GM18873 (cell line): ENCODE measurements around the gene PAM.

Source experiments
- ATAC-seq: cut with Tn5 transposase; IDR thresholded peaks from one replicate; pipeline ENCODE4 v1.9.1; 2021; ENCODE audit warnings: mild to moderate bottlenecking, moderate library complexity, moderate number of reproducible peaks; ENCODE audit not compliant: unreplicated experiment, low FRiP score

Gene PAM

GRCh38 chr5:102802708-102803458, 47.8 kb downstream of the PAM start:
- ATAC-seq = no peak

GRCh38 chr5:102807878-102808502, 52.9 kb downstream of the PAM start:
- ATAC-seq = no peak

DNA sequence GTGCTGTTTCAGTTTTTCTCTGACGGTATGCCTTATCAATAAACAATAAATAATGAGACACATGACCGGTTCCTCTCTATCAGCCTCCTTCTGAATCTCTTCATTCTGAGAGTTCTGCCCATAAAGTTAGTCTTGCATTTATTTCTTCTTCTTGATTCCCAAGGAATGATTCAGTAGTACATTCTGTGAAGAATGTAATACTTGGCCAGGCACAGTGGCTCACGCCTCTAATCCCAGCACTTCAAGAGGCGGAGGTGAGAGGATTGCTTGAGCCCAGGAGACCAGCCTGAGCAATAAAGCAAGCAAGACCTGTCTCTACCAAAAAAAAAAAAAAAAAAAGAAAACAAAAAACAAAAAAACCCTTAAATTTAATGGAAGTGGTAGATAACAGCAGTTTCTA, 53.9 kb downstream of the PAM start:
- no peak for ATAC-seq

DNA sequence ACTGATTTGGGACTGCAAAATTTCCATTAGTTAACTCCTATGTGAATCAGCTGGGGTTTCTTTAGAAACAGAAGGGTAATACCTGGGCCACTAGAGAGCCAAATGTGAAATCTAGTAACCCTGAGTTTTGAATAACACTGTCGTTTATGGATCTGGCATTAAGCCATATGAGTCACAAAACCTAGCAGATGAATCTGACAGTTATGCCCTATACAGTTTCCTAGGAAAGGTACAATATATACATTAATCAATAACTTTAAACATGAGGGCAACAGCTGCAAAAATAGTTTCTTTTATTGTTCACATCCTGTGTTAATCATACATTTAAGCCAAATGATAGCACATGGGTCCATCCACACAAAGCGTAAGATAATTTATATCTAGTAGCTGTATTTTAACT, 56.9 kb downstream of the PAM start:
- ATAC-seq = no peak

- no peak for ATAC-seq
Observed at GRCh38 chr5:102813740-102814139, 58.6 kb downstream of the PAM start.

- no peak for ATAC-seq
Observed at GRCh38 chr5:102815084-102815483, 60.0 kb downstream of the PAM start.

DNA sequence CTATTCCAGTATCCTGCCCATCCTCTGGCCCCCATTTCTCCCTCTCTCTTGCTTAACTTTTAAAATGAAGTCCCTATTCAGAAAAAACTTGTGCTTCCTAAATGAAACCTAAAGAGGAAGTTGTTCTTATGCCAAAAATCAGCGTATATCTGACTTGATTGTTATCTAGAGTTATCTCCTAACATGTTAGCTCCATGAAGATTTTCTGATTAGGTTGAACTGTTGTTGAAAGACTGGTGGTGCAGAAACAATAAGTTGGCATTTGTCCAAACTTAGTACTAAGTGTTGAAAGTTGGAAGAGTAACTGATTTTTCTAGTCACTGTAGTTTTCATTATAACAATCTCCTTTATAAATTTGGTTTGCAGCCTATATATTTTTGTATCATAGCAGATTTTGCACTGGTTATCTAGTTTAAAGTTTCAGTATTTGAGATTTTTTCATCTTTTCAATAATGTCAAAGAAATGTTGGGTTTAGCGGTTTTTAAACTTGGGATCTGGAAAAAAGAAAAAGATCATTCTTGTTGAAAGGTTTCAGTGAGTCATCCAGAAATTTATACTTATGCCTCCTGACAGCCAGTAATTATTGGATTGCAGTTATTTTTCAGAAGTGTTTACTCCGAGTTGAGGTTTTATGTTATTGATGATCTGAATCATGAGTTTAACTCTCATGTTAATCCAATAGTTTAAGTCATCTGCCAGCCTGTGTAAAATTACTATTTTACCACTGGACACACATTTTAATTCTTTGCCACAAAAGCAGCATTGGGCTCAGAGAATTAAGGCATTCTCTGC, 60.6 kb downstream of the PAM start:
- no peak for ATAC-seq

- no peak for ATAC-seq
Observed at GRCh38 chr5:102818345-102818744, 63.2 kb downstream of the PAM start.

GRCh38 chr5:102818934-102819333, 63.8 kb downstream of the PAM start:
- ATAC-seq = no peak

GRCh38 chr5:102819634-102820033, 64.5 kb downstream of the PAM start:
- no peak for ATAC-seq

GRCh38 chr5:102823441-102823874, 68.4 kb downstream of the PAM start:
- ATAC-seq = no peak

DNA sequence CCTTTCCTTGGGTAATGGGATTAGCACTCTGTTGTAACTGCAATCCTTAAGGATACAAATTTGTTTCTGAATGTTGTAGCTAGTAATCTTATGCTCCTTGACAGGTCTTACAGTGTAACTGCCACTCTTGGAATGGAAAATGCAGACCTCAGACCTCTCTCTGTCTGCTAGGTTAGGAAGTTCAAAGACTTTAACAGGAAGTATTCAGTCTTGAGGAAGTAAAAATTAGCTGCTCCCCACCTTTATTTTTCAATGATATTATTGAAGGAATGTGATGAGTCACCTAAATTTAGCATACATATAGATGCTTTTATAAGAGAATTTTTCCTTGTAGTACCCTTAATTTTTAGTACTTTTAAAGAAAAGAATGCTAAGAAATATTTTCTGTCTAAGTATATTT, 71.5 kb downstream of the PAM start:
- ATAC-seq = no peak

- no peak for ATAC-seq
Observed at GRCh38 chr5:102830241-102830640, 75.1 kb downstream of the PAM start.

GRCh38 chr5:102832445-102832844, 77.3 kb downstream of the PAM start:
- ATAC-seq = no peak

DNA sequence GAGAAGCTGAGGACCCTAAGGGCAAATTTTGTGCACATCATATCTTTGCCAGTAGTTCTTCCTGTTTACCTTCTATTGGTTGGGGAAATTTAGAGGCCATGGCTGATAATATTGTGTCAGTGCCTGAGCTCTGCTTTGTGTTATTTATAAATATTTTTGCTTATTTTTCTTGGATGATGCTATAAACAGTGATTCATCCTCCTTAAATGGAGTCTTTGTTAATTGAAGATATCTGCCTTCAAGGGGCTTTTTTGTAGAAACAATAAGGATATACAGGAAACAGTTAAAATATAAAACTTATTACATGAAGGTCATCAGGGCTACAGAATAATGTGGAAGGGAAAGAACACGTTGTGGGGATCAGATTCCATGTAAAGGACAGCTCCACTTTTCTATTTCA, 78.0 kb downstream of the PAM start:
- ATAC-seq = no peak

- ATAC-seq = no peak
Observed at GRCh38 chr5:102834438-102834964, 79.4 kb downstream of the PAM start.

- no peak for ATAC-seq
Observed at GRCh38 chr5:102835717-102836116, 80.6 kb downstream of the PAM start.

DNA sequence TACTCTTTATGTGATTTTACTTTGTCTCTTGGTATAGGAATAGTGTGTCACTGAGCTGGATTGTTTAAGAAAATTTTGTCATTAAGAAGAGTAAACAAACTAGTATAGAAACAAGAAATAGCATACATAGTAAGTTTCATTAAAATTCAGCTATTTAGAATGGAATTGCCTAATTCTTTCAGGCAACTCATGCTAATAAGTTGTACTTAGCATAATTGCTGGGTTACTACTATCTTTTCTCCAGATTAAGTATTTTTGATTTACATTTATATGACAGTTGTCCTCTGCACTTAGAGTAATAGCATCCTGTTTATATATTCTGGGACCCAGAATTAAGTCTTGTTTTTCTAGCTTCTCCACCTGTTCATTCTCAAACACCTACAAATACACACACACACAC, 85.9 kb downstream of the PAM start:
- no peak for ATAC-seq

DNA sequence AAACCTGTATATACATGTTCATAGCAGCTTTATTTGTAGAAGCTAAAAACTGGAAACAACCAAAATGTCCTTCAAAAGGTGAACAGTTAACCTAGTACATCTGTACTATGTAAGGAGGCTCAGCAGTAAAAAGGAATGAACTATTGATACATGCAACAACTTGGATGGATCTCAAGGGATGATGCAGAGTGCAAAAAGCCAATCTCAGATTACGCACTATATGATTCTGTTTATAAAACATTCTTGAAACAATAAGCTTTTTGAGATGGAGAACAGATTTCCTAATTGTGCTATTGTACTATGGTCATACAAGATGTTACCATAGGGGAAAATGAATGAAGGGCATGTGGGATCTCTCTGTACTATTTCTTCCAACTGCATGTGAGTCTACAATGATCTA, 88.9 kb downstream of the PAM start:
- ATAC-seq = no peak

- ATAC-seq = no peak
Observed at GRCh38 chr5:102845041-102845440, 89.9 kb downstream of the PAM start.

GRCh38 chr5:102850503-102850902, 95.4 kb downstream of the PAM start:
- ATAC-seq = no peak
